Tibial artery (tissue), 4 donors: ENCODE measurements around the gene USP14.

Experiments
- DNase-seq, 2 donors: peaks; one replicate each; pipeline ENCODE4 v3.0.0-alpha.2; 2019
- H3K27ac ChIP-seq, 2 donors: fragments of 200-600 bp; sonication (generic) in 1 of 2; 1 replicate in 1 of 2; 2 replicates in 1 of 2; pipeline ENCODE4 v1.5.1; 2018 to 2019; ENCODE audit warnings: mild to moderate bottlenecking in 1 of 2
- H3K27me3 ChIP-seq, 2 donors: fragments of 200-600 bp; sonication (generic) in 1 of 2; one replicate each; pipeline versions ENCODE4 v1.5.1 to v1.6.0; 2016 to 2019
- H3K36me3 ChIP-seq, 3 donors: fragments of 200-600 bp; sonication (generic) in 2 of 3; one replicate each; pipeline ENCODE4 v1.5.1; 2016 to 2019; ENCODE audit warnings: mild to moderate bottlenecking in 2 of 3
- H3K4me1 ChIP-seq, 4 donors: fragments of 200-600 bp; sonication (generic) in 2 of 4; 1 replicate in 3 of 4; 2 replicates in 1 of 4; pipeline ENCODE4 v1.5.1; 2016 to 2019
- H3K4me3 ChIP-seq, 2 donors: fragments of 200-600 bp; sonication (generic) in 1 of 2; 1 replicate in 1 of 2; 2 replicates in 1 of 2; pipeline ENCODE4 v1.5.1; 2018 to 2019; ENCODE audit warnings: mild to moderate bottlenecking in 2 of 2
- H3K9me3 ChIP-seq, 3 donors: fragments of 200-600 bp; sonication (generic) in 1 of 3; one replicate each; pipeline ENCODE4 v1.5.1; 2016 to 2019
- CTCF ChIP-seq, 2 experiments: fragments of 200-600 bp in 1 of 2; fragments of 450-650 bp in 1 of 2; IDR thresholded peaks; one replicate each; pipeline ENCODE4 v1.5.1; 2017 to 2019; ENCODE audit warnings: antibody characterized with exemption in 2 of 2, mild to moderate bottlenecking in 1 of 2, moderate library complexity in 1 of 2
- intact Hi-C: fragments of 100-400 bp; cut with DNase I; formaldehyde crosslinking; loops from one replicate; pipeline ENCODE4 v1.15.0; 2023; ENCODE audit warnings: low total_unique reads

The USP14 gene

GRCh38 chr18:227902-228301 is 69.5 kb downstream of the USP14 start:
- H3K4me1 ChIP-seq, result no peaks in the 10 kb centered on the region
- no peak for DNase-seq
- H3K36me3 ChIP-seq, result peaks cover 33 to 57% (median 35%) of the 10 kb centered on the region in 3 donors
- H3K4me3 ChIP-seq, result no peak overlapping the region
- no peaks in the 10 kb centered on the region for H3K27me3 ChIP-seq
- intact Hi-C loops, result no loop called here
- no peak overlapping the region for H3K27ac ChIP-seq
- H3K9me3 ChIP-seq, result no peaks in the 10 kb centered on the region
- no peak for TF ChIP-seq CTCF (IDR thresholded peaks at IDR 0.05)

- DNase-seq, result no peak
- H3K27ac ChIP-seq, result no peak overlapping the region
- H3K4me1 ChIP-seq, result no peaks in the 10 kb centered on the region
- no peaks in the 10 kb centered on the region for H3K27me3 ChIP-seq
- H3K4me3 ChIP-seq, result no peak overlapping the region
- no peaks in the 10 kb centered on the region for H3K9me3 ChIP-seq
- no peak for TF ChIP-seq CTCF (IDR thresholded peaks at IDR 0.05)
- H3K36me3 ChIP-seq, result peaks cover 29 to 51% (median 32%) of the 10 kb centered on the region in 3 donors
- intact Hi-C loops, result no loop called here
Measured at GRCh38 chr18:228586-228985, 70.2 kb downstream of the USP14 start.

GRCh38 chr18:231563-231962 is 73.2 kb downstream of the USP14 start:
- Histone ChIP-seq H3K4me1 (no peaks in the 10 kb centered on the region), H3K27me3 (no peaks in the 10 kb centered on the region), H3K9me3 (no peaks in the 10 kb centered on the region), H3K36me3 (peaks cover 0 to 21% (median 4%) of the 10 kb centered on the region in 3 donors), H3K27ac (no peak overlapping the region), H3K4me3 (no peak overlapping the region)
- DNase-seq, result no peak
- intact Hi-C loops, result no loop called here
- no peak for TF ChIP-seq CTCF (IDR thresholded peaks at IDR 0.05)

GRCh38 chr18:240175-240574 is 81.8 kb downstream of the USP14 start:
- Histone ChIP-seq H3K4me1 (peaks cover 0 to 6% (median 2%) of the 10 kb centered on the region in 4 donors), H3K36me3 (peaks cover 18 to 35% (median 18%) of the 10 kb centered on the region in 3 donors), H3K27ac (no peak overlapping the region), H3K4me3 (no peak overlapping the region), H3K9me3 (no peaks in the 10 kb centered on the region), H3K27me3 (no peaks in the 10 kb centered on the region)
- no peak for TF ChIP-seq CTCF (IDR thresholded peaks at IDR 0.05)
- intact Hi-C loops, result no loop called here
- DNase-seq, result no peak

GRCh38 chr18:245282-245847 is 87.0 kb downstream of the USP14 start:
- H3K4me3 ChIP-seq, result no peak overlapping the region
- H3K27me3 ChIP-seq, result no peaks in the 10 kb centered on the region
- no peaks in the 10 kb centered on the region for H3K9me3 ChIP-seq
- H3K27ac ChIP-seq, result no peak overlapping the region
- intact Hi-C loops, result no loop called here
- H3K36me3 ChIP-seq, result peaks cover 51 to 83% (median 66%) of the 10 kb centered on the region in 3 donors
- peaks cover 0 to 4% (median 1%) of the 10 kb centered on the region in 4 donors for H3K4me1 ChIP-seq
- DNase-seq, result no peak
- no peak for TF ChIP-seq CTCF (IDR thresholded peaks at IDR 0.05)

GRCh38 chr18:248053-248452 is 89.7 kb downstream of the USP14 start:
- intact Hi-C loops, result no loop called here
- Histone ChIP-seq H3K36me3 (peaks cover 75 to 95% (median 84%) of the 10 kb centered on the region in 3 donors), H3K4me3 (no peak overlapping the region), H3K27me3 (no peaks in the 10 kb centered on the region), H3K27ac (no peak overlapping the region), H3K9me3 (no peaks in the 10 kb centered on the region), H3K4me1 (no peaks in the 10 kb centered on the region)
- no peak for TF ChIP-seq CTCF (IDR thresholded peaks at IDR 0.05)
- DNase-seq, result no peak
